ENCODE data around the gene EXOC4.
A peak's percentile ranks its signal among the peaks of the same experiment; 100 is the strongest.

EXOC4 gene

DNA sequence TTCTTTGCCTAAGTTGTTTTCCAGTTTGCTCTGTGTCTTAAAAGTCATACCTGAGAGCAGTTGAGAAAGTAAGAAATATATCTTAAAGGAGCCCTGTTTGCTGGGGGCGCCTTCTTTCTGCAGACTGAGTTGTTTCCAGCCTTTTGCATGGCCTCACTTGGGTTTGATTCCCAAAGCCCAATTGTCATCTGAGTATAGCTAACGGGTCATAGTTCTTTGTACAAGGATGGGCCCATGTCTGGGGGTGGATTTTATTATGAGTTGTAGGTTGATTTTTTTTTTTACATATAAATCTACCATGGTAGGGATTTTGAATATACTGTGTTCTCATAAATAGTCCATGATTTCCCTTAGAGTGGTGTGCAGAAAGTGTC lies 555.6 kb downstream of the EXOC4 start:
- DNase-seq, result no peak

DNA sequence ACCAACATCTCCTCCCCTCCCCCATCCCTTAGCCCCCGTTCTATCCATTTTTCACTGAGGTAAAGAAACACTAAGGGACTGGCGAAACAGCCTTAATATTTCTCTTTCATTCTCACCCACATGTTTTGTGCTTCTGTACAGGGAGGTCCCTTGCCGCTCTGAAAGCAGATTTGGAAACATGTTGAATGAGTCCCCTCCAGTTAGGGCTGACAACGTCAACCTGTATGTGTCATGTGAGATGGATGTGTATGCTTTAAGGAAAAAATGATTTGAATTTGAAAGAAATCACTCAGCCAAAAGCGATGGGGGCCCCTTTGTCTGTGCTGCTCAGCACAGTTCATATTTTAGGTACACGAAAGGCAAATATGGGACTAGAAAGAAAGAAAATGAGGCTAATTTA lies 560.0 kb downstream of the EXOC4 start:
- DNase-seq, result no peak

GRCh38 chr7:133815611-133816210 lies 562.8 kb downstream of the EXOC4 start:
- no peak for DNase-seq

DNA sequence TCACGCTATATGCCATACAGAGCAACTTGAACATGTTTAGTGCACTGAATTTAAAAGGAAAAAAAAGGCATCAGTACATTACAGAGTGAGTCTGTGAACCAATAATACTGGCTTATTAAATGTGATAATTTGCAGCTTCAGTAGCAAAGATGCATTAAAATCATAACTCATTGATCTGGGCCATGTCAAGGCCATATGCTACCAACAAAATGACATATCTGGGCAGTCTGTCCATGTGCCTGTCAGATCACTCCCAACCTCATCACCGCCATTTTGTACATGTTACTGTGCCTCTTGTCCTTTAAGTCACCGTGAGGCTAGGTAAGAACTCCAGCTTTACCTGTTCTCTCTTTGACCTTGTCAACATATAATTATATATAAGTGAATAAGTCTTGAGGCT lies 566.8 kb downstream of the EXOC4 start:
- DNase-seq, result no peak

DNA sequence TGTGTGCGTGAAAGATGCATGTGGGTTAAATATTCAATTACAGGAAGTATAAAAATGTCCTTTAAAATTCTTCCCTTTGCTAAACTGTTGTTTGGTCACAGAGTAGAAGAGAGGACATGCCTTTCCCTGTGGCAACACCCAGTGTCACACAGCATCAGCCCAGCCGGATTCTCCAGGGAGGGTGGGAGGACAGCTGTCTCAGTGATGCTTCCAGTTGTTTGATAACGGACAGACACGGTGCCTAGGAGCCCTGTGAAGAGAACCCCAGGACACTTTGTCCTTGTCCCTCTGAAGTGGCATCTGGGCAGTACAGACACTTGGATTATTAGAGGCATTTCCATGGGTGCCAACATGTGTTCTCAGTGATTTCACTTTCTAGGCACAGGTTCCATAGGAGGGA lies 567.7 kb downstream of the EXOC4 start:
- DNase-seq, result no peak

- no peak for DNase-seq
Measured at GRCh38 chr7:133821171-133821570, 568.3 kb downstream of the EXOC4 start.

DNA sequence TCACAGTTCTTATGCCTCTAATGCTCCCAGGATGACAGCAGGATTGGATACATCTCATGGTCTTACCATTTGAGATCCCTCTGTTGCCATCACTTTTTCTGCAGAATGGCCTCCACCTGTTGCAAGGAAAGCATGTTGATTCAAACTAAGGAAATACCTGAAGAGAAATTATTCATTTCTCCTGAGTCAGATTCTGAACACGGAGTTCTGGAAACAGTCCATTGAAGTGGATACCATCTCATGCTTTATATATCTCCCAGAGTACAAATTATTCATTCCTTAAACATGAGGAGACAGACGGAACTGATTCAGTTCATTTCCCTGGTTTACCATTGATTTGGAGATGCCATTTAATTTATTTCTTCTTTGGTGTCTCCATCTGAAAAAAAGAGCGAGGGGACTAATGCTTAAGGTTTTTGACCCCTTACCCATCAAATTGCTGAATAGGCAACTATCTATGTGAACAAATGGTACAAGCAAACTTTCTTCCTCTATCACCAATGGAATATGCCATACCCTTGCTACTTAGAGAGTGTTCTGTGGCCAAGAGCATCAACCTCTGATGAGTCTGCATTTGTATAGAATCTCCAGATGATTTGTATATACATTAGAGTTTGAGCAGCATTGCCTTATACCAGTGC lies 569.2 kb downstream of the EXOC4 start:
- no peak for DNase-seq

- no peak for DNase-seq
Measured at GRCh38 chr7:133822868-133823552, 570.1 kb downstream of the EXOC4 start.

- no peak for DNase-seq
Measured at GRCh38 chr7:133824132-133824531, 571.3 kb downstream of the EXOC4 start.

- DNase-seq, result no peak
Measured at GRCh38 chr7:133827707-133828623, 575.1 kb downstream of the EXOC4 start.

- DNase-seq, result no peak
Measured at GRCh38 chr7:133828906-133829305, 576.0 kb downstream of the EXOC4 start.

- DNase-seq, result no peak
Measured at GRCh38 chr7:133829336-133829897, 576.5 kb downstream of the EXOC4 start.

- DNase-seq, result no peak
Measured at GRCh38 chr7:133830081-133830480, 577.2 kb downstream of the EXOC4 start.

DNA sequence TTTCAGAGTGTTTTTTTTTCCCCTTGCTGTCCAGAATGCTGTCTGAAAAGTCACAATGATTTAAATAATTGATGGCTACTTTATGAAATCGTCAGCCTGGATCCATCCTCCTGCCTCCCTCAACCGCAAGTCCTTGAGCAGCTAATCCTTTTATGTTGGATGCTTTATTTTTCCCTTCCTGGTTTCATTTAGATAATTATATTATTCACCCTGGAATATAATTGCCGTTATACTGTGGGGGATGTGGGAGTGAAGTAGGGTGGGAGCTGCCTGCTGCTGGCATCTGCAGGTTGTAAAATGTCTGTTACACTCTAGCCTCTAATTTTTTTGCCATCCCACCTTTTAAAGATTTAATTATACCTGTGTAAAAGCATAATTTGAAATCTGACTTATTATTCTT lies 583.8 kb downstream of the EXOC4 start:
- no peak for DNase-seq

- no peak for DNase-seq
Measured at GRCh38 chr7:133837224-133837623, 584.3 kb downstream of the EXOC4 start.

DNA sequence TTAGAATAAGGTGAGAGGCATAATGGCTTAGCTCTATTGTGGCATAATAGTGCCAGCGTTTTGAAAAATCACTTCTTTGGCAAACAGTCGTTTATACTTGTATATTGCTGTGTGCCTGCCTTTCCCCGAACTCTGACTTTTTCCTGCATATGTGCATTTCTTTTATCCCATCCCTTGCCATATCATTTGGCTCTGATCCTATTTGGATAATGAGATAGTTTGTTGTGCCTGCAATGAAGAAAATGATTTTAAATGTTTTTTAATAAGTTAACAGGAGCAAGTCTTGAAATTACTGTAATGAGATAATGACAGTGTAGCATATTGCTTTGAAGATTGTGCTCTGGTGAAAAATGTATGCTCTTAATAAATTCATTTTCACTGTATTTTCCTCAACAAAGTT lies 586.2 kb downstream of the EXOC4 start:
- no peak for DNase-seq

DNA sequence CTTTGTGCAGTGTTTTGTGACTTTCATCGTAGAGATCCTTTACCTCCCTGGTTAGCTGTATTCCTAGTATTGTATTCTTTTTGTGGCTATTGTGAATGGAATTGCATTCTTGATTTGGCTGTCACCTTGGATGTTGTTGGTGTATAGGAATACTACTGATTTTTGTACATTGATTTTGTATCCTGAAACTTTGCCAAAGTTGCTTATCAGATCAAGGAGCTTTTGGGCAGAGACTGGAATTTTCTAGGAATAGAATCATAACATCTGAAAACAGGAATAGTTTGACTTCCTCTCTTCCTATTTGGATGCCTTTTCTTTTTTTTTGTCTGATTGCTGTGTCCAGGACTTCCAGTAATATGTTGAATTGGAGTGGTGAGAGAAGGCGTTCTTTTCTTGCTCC lies 590.5 kb downstream of the EXOC4 start:
- DNase-seq, result no peak

DNA sequence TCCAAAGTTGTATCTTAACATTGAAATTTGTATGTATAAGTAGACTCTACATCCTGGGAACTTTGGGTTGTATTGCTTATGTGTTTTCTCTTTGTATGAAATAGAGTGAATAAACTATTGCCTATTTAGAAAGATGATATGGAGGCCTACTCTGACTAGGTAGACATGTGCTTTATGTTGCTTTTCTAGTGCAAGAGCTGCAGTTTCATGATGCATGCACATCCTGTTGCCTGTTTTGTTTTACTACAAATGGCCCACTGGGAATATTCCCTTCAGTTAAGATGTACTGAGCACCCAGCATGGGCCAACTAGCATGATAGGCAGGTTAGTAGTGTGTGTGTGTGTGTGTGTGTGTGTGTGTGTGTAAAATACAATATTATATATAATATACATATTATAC lies 592.1 kb downstream of the EXOC4 start:
- no peak for DNase-seq

DNA sequence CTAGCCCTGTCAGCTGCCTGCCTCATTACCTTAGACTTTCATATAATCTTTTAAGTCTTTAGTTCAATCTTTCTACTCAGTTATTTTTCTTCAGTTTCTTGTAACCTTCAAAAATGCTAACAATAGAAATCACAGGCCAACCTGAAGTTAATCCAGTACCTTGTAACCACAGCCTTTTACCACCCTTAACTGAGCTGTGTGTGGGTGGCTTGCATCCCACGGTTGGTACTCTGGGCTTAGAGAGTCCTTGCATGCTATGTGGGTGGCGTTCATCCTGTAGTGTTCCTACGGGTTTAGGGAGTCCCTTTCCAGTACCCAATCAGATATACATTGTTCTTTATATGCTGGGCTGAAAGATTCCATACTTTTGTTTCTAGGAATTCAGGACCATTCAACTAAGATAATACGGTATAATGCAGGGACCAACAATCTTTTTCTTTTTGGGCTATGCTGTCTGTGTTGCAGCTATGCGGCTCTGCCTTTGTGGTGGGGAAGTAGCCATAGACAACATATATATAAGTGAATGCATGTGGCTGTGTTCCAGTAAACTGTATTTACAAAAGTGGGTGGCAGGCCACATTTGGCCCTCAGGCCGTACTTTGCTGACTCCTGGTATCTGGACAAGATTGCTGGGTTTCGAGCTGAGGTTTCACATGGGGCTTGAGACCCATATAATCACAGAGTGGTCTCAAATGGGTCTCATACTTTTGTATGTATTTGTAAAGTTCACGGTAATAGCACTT lies 593.5 kb downstream of the EXOC4 start:
- peak; percentile 17 for DNase-seq

GRCh38 chr7:133850497-133851280 lies 597.8 kb downstream of the EXOC4 start:
- DNase-seq, result no peak

DNA sequence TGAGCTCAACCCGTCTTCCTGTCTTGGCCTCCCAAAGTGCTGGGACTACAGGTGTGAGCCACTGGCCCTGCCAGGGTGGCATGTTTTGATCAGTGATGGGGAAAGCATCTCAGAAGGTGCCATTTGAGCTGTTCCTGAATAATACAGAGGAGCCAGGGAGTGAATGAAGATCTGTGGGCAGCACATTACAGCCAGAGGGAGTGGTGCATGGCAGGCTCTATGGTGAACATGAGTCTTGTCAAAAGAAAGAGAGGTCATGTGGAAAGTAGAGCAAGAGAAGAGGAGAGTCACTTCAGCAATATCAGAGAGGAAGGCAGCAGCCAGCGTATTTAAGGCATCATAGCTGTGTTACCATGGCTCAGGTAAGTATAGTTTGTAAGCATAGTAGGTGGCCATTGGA lies 598.5 kb downstream of the EXOC4 start:
- DNase-seq, result no peak

Data from NCI-H146 (cell line).